NCI-H2227 treated with DMSO at 0.1 percent for 48 hours (cell line): ENCODE data around the gene P2RX4.
"Not testable (repeated sequence)": the region's sequence is repeated elsewhere in the genome, so short reads cannot be mapped to it uniquely, and the experiment has no call there.

Experiments
- DNase-seq: peaks from one replicate; lab custom pipeline; 2025; lab: John Stamatoyannopoulos, UW

Gene P2RX4

GRCh38 chr12:121241156-121241970 is 31.4 kb downstream of the P2RX4 start:
- DNase-seq = no peak

GRCh38 chr12:121245031-121245430 is 35.1 kb downstream of the P2RX4 start:
- DNase-seq = no peak

- DNase-seq = no peak
Measured at GRCh38 chr12:121245951-121246350, 36.0 kb downstream of the P2RX4 start.

- DNase-seq = no peak
Measured at GRCh38 chr12:121246893-121247557, 37.1 kb downstream of the P2RX4 start.

GRCh38 chr12:121248622-121249021 is 38.7 kb downstream of the P2RX4 start:
- no peak for DNase-seq

GRCh38 chr12:121250359-121250758 is 40.4 kb downstream of the P2RX4 start:
- no peak for DNase-seq

GRCh38 chr12:121251838-121252237 is 41.9 kb downstream of the P2RX4 start:
- DNase-seq = no peak

- DNase-seq = no peak
Measured at GRCh38 chr12:121252712-121253345, 42.9 kb downstream of the P2RX4 start.

GRCh38 chr12:121253638-121254335 is 43.9 kb downstream of the P2RX4 start:
- no peak for DNase-seq

GRCh38 chr12:121255433-121255832 is 45.5 kb downstream of the P2RX4 start:
- no peak for DNase-seq

- not testable (repeated sequence) for DNase-seq
Measured at GRCh38 chr12:121257704-121258449, 47.9 kb downstream of the P2RX4 start.

- no peak for DNase-seq
Measured at GRCh38 chr12:121259074-121259473, 49.1 kb downstream of the P2RX4 start.

GRCh38 chr12:121260091-121260490 is 50.2 kb downstream of the P2RX4 start:
- DNase-seq = no peak

- DNase-seq = no peak
Measured at GRCh38 chr12:121261398-121261797, 51.5 kb downstream of the P2RX4 start.

GRCh38 chr12:121263206-121263935 is 53.4 kb downstream of the P2RX4 start:
- DNase-seq = no peak

GRCh38 chr12:121264135-121264534 is 54.2 kb downstream of the P2RX4 start:
- DNase-seq = no peak

- DNase-seq = no peak
Measured at GRCh38 chr12:121264951-121265515, 55.1 kb downstream of the P2RX4 start.

- no peak for DNase-seq
Measured at GRCh38 chr12:121267822-121268221, 57.9 kb downstream of the P2RX4 start.

- no peak for DNase-seq
Measured at GRCh38 chr12:121273364-121273896, 63.5 kb downstream of the P2RX4 start.

GRCh38 chr12:121274036-121274763 is 64.3 kb downstream of the P2RX4 start:
- DNase-seq = no peak
